Omental fat pad (tissue), 4 donors: ENCODE results near the gene SH3D19. TPM values are rescaled to one million over a fixed set of nuclear protein-coding genes. Genes with fewer than 3 reads are reported as not detected.
A peak's percentile ranks its signal among the peaks of the same experiment; 100 is the strongest.

Experiments
- ATAC-seq: fragments of 150-250 bp; one replicate; pipeline ENCODE4 v1.9.1; 2016; ENCODE audit warnings: mild to moderate bottlenecking, moderate library complexity; ENCODE audit not compliant: low FRiP score
- DNase-seq: peaks from one replicate; pipeline ENCODE4 v3.0.0-alpha.2; 2019; ENCODE audit warnings: low spot score
- CTCF ChIP-seq, 3 donors: fragments of 450-650 bp; IDR thresholded peaks; one replicate each; pipeline ENCODE4 v1.5.1; 2016 to 2017; ENCODE audit warnings: antibody characterized with exemption in 3 of 3, mild to moderate bottlenecking in 3 of 3, moderate library complexity in 2 of 3
- total RNA-seq, 4 donors: library from RNA; depleted of rRNA; stranded (reverse); fragments of >200 nt; gene quantifications; one replicate each; pipeline ENCODE4 v1.1.0, GENCODE V29; 2016

SH3D19 gene
- total RNA-seq, 4 donors from 2014 or later: 161 to 226 (median 191) TPM

- ATAC-seq (peak; percentile 94), DNase-seq (no peak)
- no peak for TF ChIP-seq CTCF (IDR thresholded peaks at IDR 0.05)
These were observed 156.2 kb downstream of the SH3D19 start for GRCh38 chr4:151169223-151169622.

- DNase-seq (no peak), ATAC-seq (no peak)
- no peak for TF ChIP-seq CTCF (IDR thresholded peaks at IDR 0.05)
These were observed 157.8 kb downstream of the SH3D19 start for GRCh38 chr4:151167561-151167960.

GRCh38 chr4:151166636-151167035 lies 158.8 kb downstream of the SH3D19 start:
- no peak for ATAC-seq
- no peak for TF ChIP-seq CTCF (IDR thresholded peaks at IDR 0.05)

GRCh38 chr4:151165205-151166000 lies 160.0 kb downstream of the SH3D19 start:
- ATAC-seq (no peak), DNase-seq (no peak)
- no peak for TF ChIP-seq CTCF (IDR thresholded peaks at IDR 0.05)

More at GRCh38 chr4:151166636-151167035, 158.8 kb downstream of the SH3D19 start:
- DNase-seq: no peak

GRCh38 chr4:151163855-151164254 lies 161.6 kb downstream of the SH3D19 start:
- TF ChIP-seq CTCF (IDR thresholded peaks at IDR 0.05): no peak
- ATAC-seq (no peak), DNase-seq (no peak)

- DNase-seq: no peak
- no peak for ATAC-seq
- TF ChIP-seq CTCF (IDR thresholded peaks at IDR 0.05): no peak
These were observed 166.4 kb downstream of the SH3D19 start for GRCh38 chr4:151158979-151159378.

GRCh38 chr4:151157543-151157942 lies 167.9 kb downstream of the SH3D19 start:
- no peak for TF ChIP-seq CTCF (IDR thresholded peaks at IDR 0.05)
- ATAC-seq (no peak), DNase-seq (no peak)
